Spleen (tissue), 11 donors: ENCODE data around the gene SPOP. TPM values are rescaled to one million over a fixed set of nuclear protein-coding genes. Genes with fewer than 3 reads are reported as not detected.

Experiments
- DNase-seq: peaks from one replicate; pipeline ENCODE4 v3.0.0-alpha.2; 2020
- H3K27ac ChIP-seq, 8 donors: fragments of 200-600 bp; sonication (generic) in 7 of 8; 1 replicate in 4 of 8; 2 replicates in 4 of 8; pipeline versions ENCODE4 v1.5.0 to v1.8.0; 2016 to 2021; ENCODE audit warnings: inconsistent platforms in 4 of 8, mild to moderate bottlenecking in 4 of 8, moderate library complexity in 1 of 8
- H3K27me3 ChIP-seq, 7 donors: fragments of 200-600 bp; sonication (generic) in 6 of 7; replicated peaks in 1 of 7; 1 replicate in 4 of 7; 2 replicates in 3 of 7; pipeline versions ENCODE4 v1.5.0 to v1.8.0; 2016 to 2021; ENCODE audit warnings: inconsistent platforms in 3 of 7, mild to moderate bottlenecking in 1 of 7
- H3K36me3 ChIP-seq, 6 donors: fragments of 200-600 bp; sonication (generic) in 5 of 6; 1 replicate in 4 of 6; 2 replicates in 2 of 6; pipeline versions ENCODE4 v1.5.0 to v1.8.0; 2016 to 2021; ENCODE audit warnings: inconsistent platforms in 2 of 6
- H3K4me1 ChIP-seq, 6 donors: fragments of 200-600 bp; sonication (generic) in 5 of 6; 1 replicate in 3 of 6; 2 replicates in 3 of 6; pipeline versions ENCODE4 v1.5.0 to v1.8.0; 2016 to 2021; ENCODE audit warnings: inconsistent platforms in 3 of 6
- H3K4me3 ChIP-seq, 8 donors: fragments of 200-600 bp; sonication (generic) in 7 of 8; 1 replicate in 4 of 8; 2 replicates in 4 of 8; pipeline versions ENCODE4 v1.5.0 to v1.8.0; 2016 to 2021; ENCODE audit warnings: inconsistent platforms in 4 of 8, mild to moderate bottlenecking in 4 of 8, moderate library complexity in 2 of 8
- H3K9me3 ChIP-seq, 8 donors: fragments of 200-600 bp; sonication (generic) in 7 of 8; 1 replicate in 4 of 8; 2 replicates in 4 of 8; pipeline versions ENCODE4 v1.5.0 to v1.8.0; 2016 to 2021; ENCODE audit warnings: inconsistent platforms in 4 of 8
- POLR2A ChIP-seq, 3 donors: fragments of 450-650 bp; IDR thresholded peaks; one replicate each; pipeline ENCODE4 v1.5.1; 2017; ENCODE audit warnings: antibody characterized with exemption in 3 of 3, mild to moderate bottlenecking in 1 of 3
- POLR2AphosphoS5 ChIP-seq, 3 donors: sonication (generic); formaldehyde crosslinking; IDR thresholded peaks; one replicate each; pipeline ENCODE4 v1.5.1; 2017; ENCODE audit warnings: antibody characterized with exemption in 3 of 3
- WGBS, 5 donors: extraction: QIAGEN DNeasy Blood & Tissue Kit in 3 of 5; methylation state at CpG; one replicate each; pipeline versions ENCODE4 v1.1.5 to v1.1.7; 2013 to 2018; 5-methylcytosine and 5-hydroxymethylcytosine counted together
- intact Hi-C: fragments of 100-400 bp; cut with DNase I; formaldehyde crosslinking; loops from one replicate; pipeline ENCODE4 v1.15.0; 2023; ENCODE audit warnings: low total_unique reads
- polyA plus RNA-seq, 3 donors: library from polyadenylated mRNA; stranded (reverse); fragments of 200-250 nt; gene quantifications; one replicate each; pipeline ENCODE4 v1.2.1, GENCODE V29; 2013
- total RNA-seq, 7 donors: library from RNA; depleted of rRNA in 3 of 7; stranded (reverse); fragments of >200 nt in 3 of 7; fragmentation: NEBNext Ultra II Directional in 4 of 7; extraction: Animal tissue kit (Norgen Biotek cat#: 25700) in 4 of 7; gene quantifications; one replicate each; pipeline versions ENCODE4 v1.1.0 to v1.2.1, GENCODE V29; 2016 to 2021
- TF ChIP-seq, protein P1 (sequence below), 11 experiments: fragments of 200-600 bp in 7 of 11; fragments of 450-650 bp in 4 of 11; sonication (generic) in 4 of 11; IDR thresholded peaks in 8 of 11; conservative IDR thresholded peaks in 3 of 11; 1 replicate in 7 of 11; 2 replicates in 4 of 11; pipeline versions ENCODE4 v1.4.0 to v1.8.0; 2016 to 2021; ENCODE audit warnings: antibody characterized with exemption in 11 of 11, inconsistent platforms in 4 of 11, mild to moderate bottlenecking in 1 of 11
- donor health status: healthy with polysubstance abuse.
- donor health status: DM: no; HTN: no; CAD: no; lungs with moderate emphysema.
- donor health status: DM: no; HTN: no; CAD: no.
- donor health status: Bipolar disorder and iron deficiency.
- donor health status: healthy.
- donor health status: DM: no; HTN: no; CAD: no.
- donor health status: DM: yes; HTN: yes; CAD: no.

SPOP gene
- total and polyA plus RNA-seq, 10 donors = 23.7 to 86.4 (median 67.8) TPM

DNA sequence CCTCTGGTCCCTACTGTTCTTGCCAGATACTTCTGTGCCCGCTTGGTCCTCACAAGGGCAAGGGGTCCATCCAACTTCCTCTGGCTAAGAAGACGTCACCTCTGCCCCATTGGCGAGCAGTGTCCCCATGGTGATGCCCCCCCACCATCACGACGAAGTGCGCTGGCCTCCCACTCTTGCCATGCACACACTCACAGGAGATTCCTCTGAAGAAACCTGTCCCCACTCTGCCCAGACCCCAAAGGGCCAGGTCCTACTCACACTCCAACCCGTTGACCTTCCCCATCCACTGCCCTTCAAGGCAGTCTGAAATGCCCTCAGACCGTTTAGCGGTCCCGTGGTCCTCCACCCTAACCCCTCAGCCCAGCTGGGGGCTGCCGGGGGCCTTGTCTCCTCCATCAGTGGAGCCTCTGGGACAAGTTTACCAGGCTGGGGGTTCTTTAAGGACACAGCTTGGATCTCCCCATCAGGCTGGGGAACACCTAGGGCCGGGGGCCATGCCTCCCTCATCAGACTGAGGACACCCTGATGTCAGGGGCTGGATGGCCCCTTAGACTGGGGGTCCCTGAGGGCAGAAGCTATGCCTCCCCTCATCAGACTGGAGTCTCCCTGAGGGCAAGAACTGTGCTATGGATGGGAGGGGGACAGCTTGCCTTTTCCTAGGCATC lies 95.7 kb downstream of the SPOP start:
- Histone ChIP-seq H3K4me1 (peaks cover 0 to 4% (median 0%) of the 10 kb centered on the region in 6 donors), H3K27ac (no peak overlapping the region), H3K27me3 (peaks cover 0 to 17% (median 3%) of the 10 kb centered on the region in 7 donors), H3K4me3 (no peak overlapping the region), H3K36me3 (no peaks in the 10 kb centered on the region), H3K9me3 (no peaks in the 10 kb centered on the region)
- TF ChIP-seq, protein P1, sequence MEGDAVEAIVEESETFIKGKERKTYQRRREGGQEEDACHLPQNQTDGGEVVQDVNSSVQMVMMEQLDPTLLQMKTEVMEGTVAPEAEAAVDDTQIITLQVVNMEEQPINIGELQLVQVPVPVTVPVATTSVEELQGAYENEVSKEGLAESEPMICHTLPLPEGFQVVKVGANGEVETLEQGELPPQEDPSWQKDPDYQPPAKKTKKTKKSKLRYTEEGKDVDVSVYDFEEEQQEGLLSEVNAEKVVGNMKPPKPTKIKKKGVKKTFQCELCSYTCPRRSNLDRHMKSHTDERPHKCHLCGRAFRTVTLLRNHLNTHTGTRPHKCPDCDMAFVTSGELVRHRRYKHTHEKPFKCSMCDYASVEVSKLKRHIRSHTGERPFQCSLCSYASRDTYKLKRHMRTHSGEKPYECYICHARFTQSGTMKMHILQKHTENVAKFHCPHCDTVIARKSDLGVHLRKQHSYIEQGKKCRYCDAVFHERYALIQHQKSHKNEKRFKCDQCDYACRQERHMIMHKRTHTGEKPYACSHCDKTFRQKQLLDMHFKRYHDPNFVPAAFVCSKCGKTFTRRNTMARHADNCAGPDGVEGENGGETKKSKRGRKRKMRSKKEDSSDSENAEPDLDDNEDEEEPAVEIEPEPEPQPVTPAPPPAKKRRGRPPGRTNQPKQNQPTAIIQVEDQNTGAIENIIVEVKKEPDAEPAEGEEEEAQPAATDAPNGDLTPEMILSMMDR (IDR thresholded peaks at IDR 0.05 in 8 of 11, conservative IDR thresholded peaks at IDR 0.05 in 3 of 11) = no peak
- TF ChIP-seq POLR2A (IDR thresholded peaks at IDR 0.05) = no peak
- no peak for TF ChIP-seq POLR2AphosphoS5 (IDR thresholded peaks at IDR 0.05)
- no peak for DNase-seq
- intact Hi-C loops = no loop called here
- 82 to 90% (median 88%) methylated on average over 12 of the region's 12 CpGs for WGBS, 5 donors

DNA sequence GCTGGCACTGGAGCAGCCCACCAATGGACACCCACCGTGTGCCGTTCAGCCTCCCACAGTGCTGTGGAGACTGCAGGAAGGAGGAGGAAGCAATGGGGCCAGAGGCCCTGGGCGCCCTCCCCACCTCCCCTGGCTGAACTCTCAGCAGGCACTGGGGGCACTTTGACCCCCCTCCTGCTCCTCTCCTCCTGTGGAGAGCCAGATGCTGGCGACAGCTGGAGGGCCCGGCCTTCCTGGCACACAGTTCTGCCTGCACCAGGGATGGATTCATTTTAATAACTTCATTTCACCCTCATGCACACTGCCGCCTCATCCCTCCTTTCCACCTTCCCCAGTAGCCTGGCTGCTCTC lies 96.3 kb downstream of the SPOP start:
- intact Hi-C loops = no loop called here
- Histone ChIP-seq H3K27ac (no peak overlapping the region), H3K4me1 (peaks cover 0 to 9% (median 5%) of the 10 kb centered on the region in 6 donors), H3K4me3 (no peak overlapping the region), H3K9me3 (no peaks in the 10 kb centered on the region), H3K27me3 (peaks cover 0 to 22% (median 9%) of the 10 kb centered on the region in 7 donors), H3K36me3 (no peaks in the 10 kb centered on the region)
- TF ChIP-seq POLR2AphosphoS5 (IDR thresholded peaks at IDR 0.05) (no peak), POLR2A (IDR thresholded peaks at IDR 0.05) (no peak)
- TF ChIP-seq, protein P1 (IDR thresholded peaks at IDR 0.05 in 8 of 11, conservative IDR thresholded peaks at IDR 0.05 in 3 of 11) = no peak
- DNase-seq = no peak
- 63 to 91% (median 76%) methylated on average over 5 to 6 of the region's 6 CpGs for WGBS, 5 donors

DNA sequence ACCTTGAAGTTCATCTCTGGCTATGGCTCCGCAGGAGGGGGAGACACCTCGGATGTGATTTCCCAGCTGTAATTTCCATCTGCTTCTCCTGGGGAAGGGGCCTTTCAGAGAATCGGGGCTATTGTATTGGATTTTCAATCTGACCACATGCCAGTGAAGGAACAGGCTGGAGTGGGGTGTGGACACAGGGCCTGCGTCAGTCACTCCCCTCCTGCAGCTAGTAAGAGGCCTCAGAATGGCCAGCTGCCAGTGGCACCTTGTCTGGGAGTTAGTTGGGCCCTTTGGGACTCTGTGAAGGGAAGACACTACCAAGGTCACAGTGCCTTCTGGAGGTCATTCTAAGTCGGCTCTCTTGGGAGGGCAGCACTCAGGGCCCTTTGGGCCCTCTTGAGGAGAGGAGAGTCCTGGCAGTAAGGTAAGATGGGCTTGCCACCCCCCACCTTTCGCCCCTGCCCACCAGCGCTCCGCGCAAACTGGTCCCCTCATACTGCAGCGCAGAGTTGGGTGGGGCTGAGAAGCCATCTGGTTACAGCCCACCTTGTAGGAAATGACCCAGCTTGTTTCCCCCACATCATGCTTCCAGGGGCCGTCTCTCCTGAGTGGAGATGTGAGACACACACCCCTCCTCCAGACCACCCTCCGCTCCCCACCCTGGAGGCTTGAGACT lies 96.8 kb downstream of the SPOP start:
- H3K27ac ChIP-seq = no peak overlapping the region

More for the DNA sequence above, 96.8 kb downstream of the SPOP start:
- intact Hi-C loops = no loop called here
- WGBS, 5 donors = 85 to 89% (median 86%) methylated on average over 11 to 12 of the region's 12 CpGs
- Histone ChIP-seq H3K4me1 (peaks cover 3 to 14% (median 10%) of the 10 kb centered on the region in 6 donors), H3K9me3 (no peaks in the 10 kb centered on the region), H3K4me3 (no peak overlapping the region), H3K27me3 (peaks cover 0 to 27% (median 14%) of the 10 kb centered on the region in 7 donors), H3K36me3 (no peaks in the 10 kb centered on the region)
- TF ChIP-seq, protein P1 (IDR thresholded peaks at IDR 0.05 in 8 of 11, conservative IDR thresholded peaks at IDR 0.05 in 3 of 11) = no peak
- TF ChIP-seq POLR2A (IDR thresholded peaks at IDR 0.05) (no peak), POLR2AphosphoS5 (IDR thresholded peaks at IDR 0.05) (no peak)
- no peak for DNase-seq
